Measurements from ENCODE around the gene SPATA2L.
"Not testable (repeated sequence)": the region's sequence is repeated elsewhere in the genome, so short reads cannot be mapped to it uniquely, and the experiment has no call there.

Gene SPATA2L

DNA sequence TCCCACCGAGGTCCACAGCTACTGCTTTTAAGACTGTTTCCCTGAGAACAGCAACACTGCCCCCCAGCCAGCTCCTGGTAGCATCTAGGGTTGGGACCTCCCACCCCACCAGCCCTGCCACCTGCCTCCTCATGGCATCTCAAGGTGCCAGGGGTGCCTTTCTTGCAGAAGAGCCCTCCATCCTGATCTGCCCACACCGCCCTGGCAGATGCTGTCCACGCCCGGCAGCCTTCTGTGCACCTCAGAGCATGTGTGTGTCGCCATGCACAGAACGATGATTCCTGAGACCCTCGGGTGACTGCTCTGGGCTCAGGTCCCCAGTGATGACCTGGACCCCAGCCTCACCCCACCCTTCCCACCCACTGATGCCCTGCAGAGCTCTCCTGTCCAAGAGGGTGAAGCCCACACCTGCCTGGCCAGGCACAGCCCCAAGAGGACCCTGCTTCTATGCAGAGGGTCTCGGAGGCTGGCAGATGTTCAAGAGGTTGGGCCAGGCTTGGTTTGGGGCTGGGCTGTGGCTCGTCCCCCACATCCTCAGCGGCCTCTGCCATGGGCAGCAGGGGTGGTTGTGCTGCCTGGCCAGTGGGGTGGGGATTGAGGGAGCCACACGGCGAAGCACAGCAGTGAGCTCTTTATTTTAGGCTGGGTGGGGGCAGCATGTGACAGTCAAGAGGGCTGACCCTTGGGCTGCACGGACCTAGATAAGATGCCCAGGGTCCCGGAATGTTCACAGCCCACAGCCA, 5.2 kb upstream of the SPATA2L start:
- TF ChIP-seq, protein P1, sequence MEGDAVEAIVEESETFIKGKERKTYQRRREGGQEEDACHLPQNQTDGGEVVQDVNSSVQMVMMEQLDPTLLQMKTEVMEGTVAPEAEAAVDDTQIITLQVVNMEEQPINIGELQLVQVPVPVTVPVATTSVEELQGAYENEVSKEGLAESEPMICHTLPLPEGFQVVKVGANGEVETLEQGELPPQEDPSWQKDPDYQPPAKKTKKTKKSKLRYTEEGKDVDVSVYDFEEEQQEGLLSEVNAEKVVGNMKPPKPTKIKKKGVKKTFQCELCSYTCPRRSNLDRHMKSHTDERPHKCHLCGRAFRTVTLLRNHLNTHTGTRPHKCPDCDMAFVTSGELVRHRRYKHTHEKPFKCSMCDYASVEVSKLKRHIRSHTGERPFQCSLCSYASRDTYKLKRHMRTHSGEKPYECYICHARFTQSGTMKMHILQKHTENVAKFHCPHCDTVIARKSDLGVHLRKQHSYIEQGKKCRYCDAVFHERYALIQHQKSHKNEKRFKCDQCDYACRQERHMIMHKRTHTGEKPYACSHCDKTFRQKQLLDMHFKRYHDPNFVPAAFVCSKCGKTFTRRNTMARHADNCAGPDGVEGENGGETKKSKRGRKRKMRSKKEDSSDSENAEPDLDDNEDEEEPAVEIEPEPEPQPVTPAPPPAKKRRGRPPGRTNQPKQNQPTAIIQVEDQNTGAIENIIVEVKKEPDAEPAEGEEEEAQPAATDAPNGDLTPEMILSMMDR (IDR thresholded peaks at IDR 0.05): no peak
- no peak for DNase-seq (ENCODE audit: low spot score)
- Histone ChIP-seq H3K4me3 (no peak overlapping the region), H3K27ac (no peak overlapping the region)

DNA sequence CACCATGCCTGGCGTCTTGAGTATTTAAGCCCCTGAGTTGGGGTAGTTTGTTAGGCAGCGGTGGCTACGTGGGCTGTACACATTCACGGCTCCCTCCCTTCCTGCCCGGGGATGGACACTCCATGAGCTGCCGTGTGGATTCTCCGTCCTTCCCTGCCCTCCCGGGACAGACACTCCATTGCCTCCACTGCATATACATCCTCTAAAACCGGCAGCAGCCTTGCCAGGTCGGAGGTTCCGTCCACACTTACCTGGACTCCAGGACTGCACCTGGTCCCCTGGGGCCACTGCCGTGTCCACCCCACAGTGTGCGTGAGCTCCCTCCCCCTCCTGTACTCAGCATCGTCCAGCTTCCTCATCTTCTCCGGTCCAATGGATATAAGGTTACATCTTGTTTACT, 3.5 kb upstream of the SPATA2L start:
- no peak overlapping the region for H3K4me3 ChIP-seq
- H3K27ac ChIP-seq: no peak overlapping the region
- no peak for DNase-seq (ENCODE audit: low spot score)
- TF ChIP-seq, protein P1 (IDR thresholded peaks at IDR 0.05): no peak

DNA sequence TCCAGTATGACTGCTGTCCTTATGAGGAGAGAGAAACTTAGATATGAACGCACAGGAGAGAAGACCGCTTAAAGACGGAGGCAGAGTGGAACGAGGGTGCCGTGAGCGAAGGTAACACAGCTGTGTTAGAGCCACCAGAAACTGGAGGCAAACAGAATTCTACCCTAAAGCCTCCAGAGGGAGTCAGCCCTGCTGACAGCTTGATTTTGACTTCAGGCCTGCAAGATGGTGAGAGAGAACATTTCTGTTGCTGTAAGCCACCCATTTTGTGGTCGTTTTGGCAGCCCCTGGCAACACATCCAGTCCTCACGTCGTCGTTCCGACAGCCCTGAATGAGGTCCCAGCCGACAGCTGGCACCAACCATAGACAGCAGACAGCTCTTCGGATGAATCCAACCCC, 2.8 kb upstream of the SPATA2L start:
- no peak overlapping the region for H3K27ac ChIP-seq
- no peak for DNase-seq (ENCODE audit: low spot score)
- TF ChIP-seq, protein P1 (IDR thresholded peaks at IDR 0.05): no peak
- H3K4me3 ChIP-seq: no peak overlapping the region

DNA sequence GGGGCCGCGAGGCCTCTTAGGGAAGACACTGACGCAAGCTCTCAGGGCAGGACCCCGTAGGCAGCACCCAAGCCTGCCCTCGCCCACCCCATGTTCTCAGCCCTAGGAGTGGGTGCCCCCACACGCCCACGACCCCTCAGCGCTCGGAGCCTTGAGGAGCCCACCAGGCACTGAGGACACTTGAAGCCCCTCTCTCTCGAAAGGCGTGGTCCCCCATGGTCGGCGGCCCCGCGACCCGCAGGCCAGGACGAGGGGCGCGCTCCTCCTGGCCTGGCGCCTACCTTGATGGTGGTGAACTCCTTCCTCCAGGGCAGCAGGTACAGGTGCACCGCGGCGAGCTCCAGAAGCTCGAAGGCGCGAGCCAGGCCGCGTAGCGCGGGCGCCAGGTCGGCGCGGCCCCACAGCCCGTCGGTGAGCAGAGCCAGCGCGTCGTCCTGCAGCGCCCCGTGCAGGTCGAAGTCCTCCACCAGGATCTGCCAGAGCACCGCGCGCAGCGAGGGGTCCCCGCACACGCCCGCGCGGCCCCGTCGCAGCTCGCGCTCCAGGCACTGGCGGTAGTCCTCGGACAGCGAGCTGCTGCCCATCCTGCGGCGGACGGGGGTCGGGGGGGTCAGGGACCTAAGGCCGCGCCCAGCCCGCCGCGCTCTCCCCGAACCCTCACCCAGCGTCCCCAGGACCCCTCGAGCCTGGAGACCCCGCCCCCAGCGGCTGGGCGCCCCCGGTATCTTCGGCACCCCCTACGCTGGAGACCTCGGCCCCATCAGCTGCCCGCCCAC, 668 bp downstream of the SPATA2L start:
- Histone ChIP-seq H3K4me3 (peak overlapping the region; percentile 82), H3K27ac (peak overlapping the region; percentile 76 to 90)
- TF ChIP-seq, protein P1 (IDR thresholded peaks at IDR 0.05): no peak
- no peak for DNase-seq (ENCODE audit: low spot score)

DNA sequence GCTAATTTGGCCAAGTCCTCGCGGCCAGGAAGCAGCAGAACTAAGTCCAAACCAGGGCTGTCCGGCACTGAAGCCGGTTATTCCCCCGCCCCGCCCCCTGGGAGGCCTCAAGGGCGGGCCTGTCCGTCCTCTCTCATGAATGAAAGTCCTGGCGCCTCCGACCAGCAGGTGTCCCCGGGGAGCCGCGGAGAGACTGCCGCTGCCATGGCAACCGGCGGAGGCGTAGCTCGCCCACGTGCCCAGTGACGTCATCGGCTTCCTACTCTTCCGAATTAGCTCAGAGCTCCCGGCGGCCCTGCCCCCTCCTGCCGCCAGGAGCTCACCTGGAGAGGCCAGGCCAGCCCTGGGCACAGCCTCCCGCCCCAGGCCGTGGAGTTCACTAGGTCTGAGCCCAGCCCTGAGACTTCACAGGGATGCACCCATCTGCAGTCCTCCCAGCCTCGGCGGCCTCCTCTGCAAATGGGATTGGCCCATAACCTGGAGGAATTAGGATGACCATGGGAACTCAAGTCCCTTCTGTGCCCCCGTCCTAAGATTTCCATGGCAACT, 1.3 kb downstream of the SPATA2L start:
- TF ChIP-seq, protein P1 (IDR thresholded peaks at IDR 0.05): no peak
- Histone ChIP-seq H3K27ac (peak overlapping the region; percentile 76 to 90), H3K4me3 (peak overlapping the region; percentile 82)
- DNase-seq (ENCODE audit: low spot score): peak; percentile 98

DNA sequence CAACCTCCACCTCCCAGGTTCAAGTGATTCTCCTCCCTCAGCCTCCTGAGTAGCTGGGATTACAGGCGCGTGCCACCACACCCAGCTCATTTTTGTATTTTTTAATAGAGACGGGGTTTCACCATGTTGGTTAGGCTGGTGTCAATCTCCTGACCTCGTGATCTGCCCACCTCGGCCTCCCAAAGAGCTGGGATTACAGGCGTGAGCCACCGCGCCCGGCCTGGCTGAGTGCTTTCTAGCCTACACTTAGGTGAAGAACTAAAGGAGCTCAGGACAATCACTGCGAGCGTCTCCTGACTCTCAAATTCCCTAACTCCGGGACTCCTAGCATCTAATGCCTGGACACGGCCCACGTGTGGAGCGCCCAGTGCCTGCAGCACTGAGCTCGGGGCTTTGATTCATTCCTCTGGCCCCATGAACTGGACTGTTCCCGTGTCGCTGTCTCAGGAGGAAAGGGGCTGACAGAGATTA, 1.8 kb downstream of the SPATA2L start:
- DNase-seq (ENCODE audit: low spot score): not testable (repeated sequence)
- Histone ChIP-seq H3K27ac (peak overlapping the region; percentile 76 to 90), H3K4me3 (peak overlapping the region; percentile 82)

DNA sequence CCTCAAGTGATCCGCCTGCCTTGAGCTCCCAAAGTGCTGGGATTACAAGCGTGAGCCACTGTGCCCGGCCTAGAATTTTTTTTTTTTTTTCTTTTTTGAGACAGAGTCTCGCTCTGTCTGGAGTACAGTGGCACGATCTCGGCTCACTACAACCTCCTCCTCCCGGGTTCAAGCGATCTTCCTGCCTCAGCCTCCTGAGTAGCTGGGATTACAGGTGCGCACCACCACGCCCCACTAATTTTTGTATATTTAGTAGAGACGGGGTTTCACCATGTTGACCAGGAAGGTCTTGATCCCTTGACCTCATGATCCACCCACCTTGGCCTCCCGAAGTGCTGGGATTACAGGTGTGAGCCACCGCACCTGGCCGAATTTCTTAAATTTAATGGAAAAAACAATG, 2.8 kb downstream of the SPATA2L start:
- not testable (repeated sequence) for H3K4me3 ChIP-seq; DNase-seq (ENCODE audit: low spot score); H3K27ac ChIP-seq
